ENCODE data around the gene UTP25.

The UTP25 gene

DNA sequence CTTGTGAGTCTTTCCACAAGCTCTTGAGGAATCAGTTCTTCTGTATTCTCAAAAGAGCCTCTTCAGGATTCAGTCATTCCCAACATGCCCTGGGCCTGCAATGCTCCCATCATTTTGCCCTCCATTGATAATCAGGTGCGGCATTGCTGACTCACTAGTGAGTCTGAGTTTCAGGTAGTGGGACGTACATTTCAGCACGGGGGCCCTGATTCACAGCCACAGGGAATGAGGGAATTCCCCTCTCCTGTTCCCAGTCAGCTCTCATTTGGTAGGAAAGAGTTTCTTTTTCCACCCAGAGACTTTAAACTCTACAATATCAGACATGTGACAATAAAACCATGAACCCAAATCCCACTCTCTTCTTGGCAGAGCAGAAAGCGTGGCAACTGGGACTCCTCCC, 18.2 kb upstream of the UTP25 start:
- no peak overlapping the region for H3K27ac ChIP-seq (ENCODE audit: low read depth, low read length)
- H3K4me3 ChIP-seq (ENCODE audit: low read length): no peak overlapping the region
- no peaks in the 10 kb centered on the region for H3K4me1 ChIP-seq (ENCODE audit: control insufficient read depth, insufficient read depth, low read length)
- H3K27me3 ChIP-seq (ENCODE audit: control insufficient read depth, insufficient read depth, low read length): no peaks in the 10 kb centered on the region
- H3K36me3 ChIP-seq (ENCODE audit: control insufficient read depth, insufficient read depth, low read length): no peaks in the 10 kb centered on the region
- no peak overlapping the region for H3K9ac ChIP-seq (ENCODE audit: low read length)

DNA sequence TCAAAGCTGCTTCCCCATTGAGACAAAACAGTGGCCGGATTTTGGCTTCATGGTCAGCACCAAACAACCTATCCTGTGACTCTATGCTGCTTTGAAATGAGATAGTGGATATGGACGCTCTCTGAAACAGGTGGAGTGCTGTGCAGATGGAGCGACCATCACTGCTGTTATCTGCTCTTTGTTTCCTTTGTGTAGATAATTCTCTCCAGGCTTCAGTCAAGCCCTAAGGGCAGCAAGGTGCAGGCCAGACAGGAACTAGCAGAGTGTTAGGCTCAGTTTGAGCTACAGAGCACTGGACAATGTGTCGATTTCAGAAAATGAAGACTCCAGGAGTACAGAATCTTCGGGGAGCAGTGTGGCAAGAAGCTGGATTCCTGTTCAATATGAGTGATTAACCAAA, 17.0 kb upstream of the UTP25 start:
- Histone ChIP-seq H3K36me3 (ENCODE audit: control insufficient read depth, insufficient read depth, low read length) (no peaks in the 10 kb centered on the region), H3K4me3 (ENCODE audit: low read length) (no peak overlapping the region), H3K27me3 (ENCODE audit: control insufficient read depth, insufficient read depth, low read length) (no peaks in the 10 kb centered on the region), H3K4me1 (ENCODE audit: control insufficient read depth, insufficient read depth, low read length) (no peaks in the 10 kb centered on the region), H3K27ac (ENCODE audit: low read depth, low read length) (no peak overlapping the region), H3K9ac (ENCODE audit: low read length) (no peak overlapping the region)

DNA sequence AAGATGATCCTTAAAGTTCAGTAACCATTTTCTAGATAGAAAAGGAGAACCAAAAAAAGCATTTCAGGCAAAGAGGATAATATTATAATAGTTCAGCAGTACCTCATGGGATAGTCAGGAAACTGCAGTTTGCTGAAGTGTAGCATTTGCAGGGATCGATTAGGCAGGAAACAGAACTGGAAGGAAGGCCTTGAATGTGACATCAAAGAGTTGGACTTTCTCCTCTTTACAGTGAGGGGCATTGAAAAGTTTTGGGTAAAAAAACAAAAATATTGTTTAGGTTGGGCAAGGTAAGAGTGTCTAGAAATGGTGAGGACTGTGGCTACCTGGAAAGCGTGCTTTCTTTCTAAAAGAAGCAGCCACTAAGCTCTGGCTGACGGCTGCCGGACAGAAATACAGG, 13.9 kb upstream of the UTP25 start:
- Histone ChIP-seq H3K4me3 (ENCODE audit: low read length) (no peak overlapping the region), H3K4me1 (ENCODE audit: control insufficient read depth, insufficient read depth, low read length) (no peaks in the 10 kb centered on the region), H3K27ac (ENCODE audit: low read depth, low read length) (no peak overlapping the region), H3K9ac (ENCODE audit: low read length) (no peak overlapping the region), H3K36me3 (ENCODE audit: control insufficient read depth, insufficient read depth, low read length) (no peaks in the 10 kb centered on the region), H3K27me3 (ENCODE audit: control insufficient read depth, insufficient read depth, low read length) (peaks cover 2% of the 10 kb centered on the region)

DNA sequence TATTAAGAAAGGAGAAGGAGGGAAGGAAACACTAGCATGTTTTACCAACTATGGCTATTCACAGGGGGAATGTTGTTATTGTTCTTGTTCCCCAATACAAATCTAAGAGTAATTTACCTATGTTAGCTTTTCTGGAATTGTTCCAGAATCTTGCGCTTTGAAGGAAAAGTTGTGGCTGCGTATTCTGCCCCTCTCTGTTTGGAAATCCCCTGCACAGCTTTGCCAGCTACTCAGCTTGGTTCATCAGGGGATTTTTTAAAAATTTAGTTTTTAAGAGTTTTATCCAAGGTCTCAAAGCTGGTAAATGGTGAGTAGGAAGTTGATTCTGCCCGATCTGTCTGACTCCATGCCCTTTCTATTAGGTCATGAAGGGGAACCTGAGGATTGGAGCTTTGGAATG, 12.3 kb upstream of the UTP25 start:
- H3K27ac ChIP-seq (ENCODE audit: low read depth, low read length): no peak overlapping the region
- H3K9ac ChIP-seq (ENCODE audit: low read length): no peak overlapping the region
- H3K36me3 ChIP-seq (ENCODE audit: control insufficient read depth, insufficient read depth, low read length): no peaks in the 10 kb centered on the region
- no peaks in the 10 kb centered on the region for H3K4me1 ChIP-seq (ENCODE audit: control insufficient read depth, insufficient read depth, low read length)
- H3K4me3 ChIP-seq (ENCODE audit: low read length): no peak overlapping the region
- peaks cover 2% of the 10 kb centered on the region for H3K27me3 ChIP-seq (ENCODE audit: control insufficient read depth, insufficient read depth, low read length)

DNA sequence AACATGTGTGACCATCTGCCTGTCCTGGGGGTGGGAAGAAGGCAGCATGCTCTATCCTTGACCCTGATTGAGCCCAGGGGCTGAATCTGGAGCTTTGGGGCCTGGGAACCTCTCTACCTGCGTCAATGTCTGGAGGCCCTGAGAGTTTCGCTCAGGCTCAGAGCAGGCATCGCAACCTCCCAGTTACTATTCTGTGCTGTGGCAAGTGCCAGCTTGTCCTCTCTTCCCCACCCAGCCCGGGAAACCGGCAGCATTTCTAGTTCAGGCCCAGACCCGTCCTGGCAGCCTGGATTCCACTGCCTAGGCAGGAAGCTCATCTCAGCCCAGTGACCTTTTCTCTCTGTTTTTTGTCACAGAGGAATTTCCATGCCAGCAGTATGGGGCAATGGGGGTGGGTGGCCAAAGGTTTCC, 11.8 kb upstream of the UTP25 start:
- Histone ChIP-seq H3K9ac (ENCODE audit: low read length) (no peak overlapping the region), H3K27ac (ENCODE audit: low read depth, low read length) (no peak overlapping the region), H3K36me3 (ENCODE audit: control insufficient read depth, insufficient read depth, low read length) (no peaks in the 10 kb centered on the region), H3K27me3 (ENCODE audit: control insufficient read depth, insufficient read depth, low read length) (peaks cover 2% of the 10 kb centered on the region), H3K4me1 (ENCODE audit: control insufficient read depth, insufficient read depth, low read length) (no peaks in the 10 kb centered on the region), H3K4me3 (ENCODE audit: low read length) (no peak overlapping the region)

DNA sequence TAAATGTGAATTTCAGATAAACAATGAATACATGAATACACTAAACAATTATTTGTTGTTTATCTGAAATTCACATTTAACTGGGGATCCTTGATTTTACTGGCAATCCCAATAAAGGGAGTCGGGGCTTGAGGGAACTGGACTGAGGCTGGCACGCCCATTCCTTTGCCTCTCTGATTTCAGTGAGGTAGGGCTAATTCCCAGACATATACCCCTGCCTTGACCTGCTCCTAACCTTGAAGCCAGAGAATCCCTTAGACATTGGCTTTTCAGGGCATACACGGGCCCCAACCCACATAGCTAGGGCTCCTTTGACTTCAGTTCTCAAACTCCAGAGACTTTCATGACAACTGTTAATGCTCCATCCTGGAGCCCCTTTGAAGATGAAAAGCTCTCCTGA, 10.8 kb upstream of the UTP25 start:
- no peaks in the 10 kb centered on the region for H3K4me1 ChIP-seq (ENCODE audit: control insufficient read depth, insufficient read depth, low read length)
- no peak overlapping the region for H3K9ac ChIP-seq (ENCODE audit: low read length)
- H3K36me3 ChIP-seq (ENCODE audit: control insufficient read depth, insufficient read depth, low read length): no peaks in the 10 kb centered on the region
- H3K4me3 ChIP-seq (ENCODE audit: low read length): no peak overlapping the region
- H3K27me3 ChIP-seq (ENCODE audit: control insufficient read depth, insufficient read depth, low read length): peaks cover 2% of the 10 kb centered on the region
- H3K27ac ChIP-seq (ENCODE audit: low read depth, low read length): no peak overlapping the region

DNA sequence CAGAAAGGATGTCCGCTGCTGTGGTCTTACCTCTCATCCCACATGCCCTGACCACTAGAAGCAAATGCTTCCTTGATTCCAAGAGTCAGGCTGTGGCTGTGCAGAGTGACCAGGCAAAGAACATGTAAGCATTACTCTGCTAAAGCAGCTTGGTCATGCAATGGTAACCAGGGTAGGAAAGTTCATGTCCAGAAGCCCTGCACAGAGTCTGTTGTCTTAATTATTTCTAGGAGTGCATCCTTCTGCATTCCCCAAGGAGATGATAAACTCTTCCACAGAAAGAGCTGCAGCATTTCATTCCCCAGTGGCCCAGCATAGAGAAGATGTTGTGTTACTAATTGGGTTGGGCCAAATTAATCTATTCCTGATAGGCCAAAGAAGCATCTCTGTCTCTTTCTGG, 10.1 kb upstream of the UTP25 start:
- H3K4me1 ChIP-seq (ENCODE audit: control insufficient read depth, insufficient read depth, low read length): no peaks in the 10 kb centered on the region
- no peak overlapping the region for H3K4me3 ChIP-seq (ENCODE audit: low read length)
- no peaks in the 10 kb centered on the region for H3K36me3 ChIP-seq (ENCODE audit: control insufficient read depth, insufficient read depth, low read length)
- no peak overlapping the region for H3K9ac ChIP-seq (ENCODE audit: low read length)
- no peak overlapping the region for H3K27ac ChIP-seq (ENCODE audit: low read depth, low read length)
- peaks cover 2% of the 10 kb centered on the region for H3K27me3 ChIP-seq (ENCODE audit: control insufficient read depth, insufficient read depth, low read length)

DNA sequence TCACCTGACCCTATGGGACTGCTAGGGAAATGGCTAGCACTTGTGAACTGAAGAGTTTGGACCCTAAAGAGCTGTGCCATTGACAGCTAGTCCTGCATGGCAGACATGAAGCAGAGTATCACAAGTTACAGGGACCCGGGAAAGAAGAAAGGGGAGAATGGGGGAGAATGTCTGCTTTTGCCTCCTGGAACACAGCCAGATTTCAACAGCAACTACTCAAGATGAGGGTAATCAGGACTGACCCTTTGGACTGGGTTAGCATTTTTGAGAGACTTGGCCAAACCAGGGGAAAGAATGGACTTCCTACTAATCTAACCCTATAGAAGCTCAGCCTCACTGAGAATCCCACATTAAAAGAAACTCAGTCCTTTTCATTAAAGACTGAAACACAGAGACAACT, 8.7 kb upstream of the UTP25 start:
- H3K36me3 ChIP-seq (ENCODE audit: control insufficient read depth, insufficient read depth, low read length): no peaks in the 10 kb centered on the region
- H3K27ac ChIP-seq (ENCODE audit: low read depth, low read length): no peak overlapping the region
- H3K27me3 ChIP-seq (ENCODE audit: control insufficient read depth, insufficient read depth, low read length): peaks cover 2% of the 10 kb centered on the region
- H3K4me3 ChIP-seq (ENCODE audit: low read length): no peak overlapping the region
- H3K4me1 ChIP-seq (ENCODE audit: control insufficient read depth, insufficient read depth, low read length): no peaks in the 10 kb centered on the region
- no peak overlapping the region for H3K9ac ChIP-seq (ENCODE audit: low read length)

DNA sequence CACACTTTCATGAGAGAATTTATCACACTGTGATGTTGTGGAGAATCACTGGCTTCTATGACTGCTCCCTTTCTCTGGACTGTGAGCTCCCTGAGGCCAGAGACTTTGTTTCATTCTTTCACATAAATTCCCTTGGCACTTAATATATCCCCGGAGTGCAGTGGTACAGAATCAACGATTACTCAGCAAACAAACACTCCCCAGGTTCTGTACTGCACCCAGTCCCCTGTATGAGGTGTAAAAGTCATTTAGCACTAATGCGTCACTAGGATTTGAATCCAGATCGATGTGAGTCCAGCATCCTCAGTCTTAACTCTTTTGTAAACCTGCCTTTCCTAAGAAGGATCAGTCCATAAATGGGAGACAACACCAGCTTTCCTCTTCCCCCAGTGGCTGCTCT, 6.8 kb upstream of the UTP25 start:
- Histone ChIP-seq H3K36me3 (ENCODE audit: control insufficient read depth, insufficient read depth, low read length) (no peaks in the 10 kb centered on the region), H3K4me1 (ENCODE audit: control insufficient read depth, insufficient read depth, low read length) (no peaks in the 10 kb centered on the region), H3K27me3 (ENCODE audit: control insufficient read depth, insufficient read depth, low read length) (peaks cover under 1% of the 10 kb centered on the region), H3K4me3 (ENCODE audit: low read length) (no peak overlapping the region), H3K27ac (ENCODE audit: low read depth, low read length) (no peak overlapping the region), H3K9ac (ENCODE audit: low read length) (no peak overlapping the region)

DNA sequence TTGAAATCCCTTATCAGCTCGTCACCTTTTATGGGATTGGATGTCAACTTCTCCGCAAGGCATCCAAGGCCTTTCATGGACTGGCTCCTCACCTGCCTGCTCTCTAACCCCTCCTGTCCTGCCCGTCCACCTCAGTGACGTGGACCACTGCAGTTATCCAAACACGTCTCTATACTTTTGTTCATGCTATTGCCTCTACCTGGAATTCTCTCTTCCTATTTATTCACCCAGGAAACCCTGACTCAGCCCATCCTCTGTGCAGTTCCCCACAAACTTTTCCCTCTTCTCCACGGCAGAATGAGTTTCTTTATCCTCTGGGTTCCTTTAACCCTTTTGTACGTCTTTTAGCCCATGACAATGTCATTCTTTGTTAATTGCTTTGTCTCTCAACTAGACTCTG, 5.1 kb upstream of the UTP25 start:
- no peak overlapping the region for H3K4me3 ChIP-seq (ENCODE audit: low read length)
- no peak overlapping the region for H3K9ac ChIP-seq (ENCODE audit: low read length)
- H3K27me3 ChIP-seq (ENCODE audit: control insufficient read depth, insufficient read depth, low read length): no peaks in the 10 kb centered on the region
- no peaks in the 10 kb centered on the region for H3K4me1 ChIP-seq (ENCODE audit: control insufficient read depth, insufficient read depth, low read length)
- H3K36me3 ChIP-seq (ENCODE audit: control insufficient read depth, insufficient read depth, low read length): no peaks in the 10 kb centered on the region
- H3K27ac ChIP-seq (ENCODE audit: low read depth, low read length): no peak overlapping the region

DNA sequence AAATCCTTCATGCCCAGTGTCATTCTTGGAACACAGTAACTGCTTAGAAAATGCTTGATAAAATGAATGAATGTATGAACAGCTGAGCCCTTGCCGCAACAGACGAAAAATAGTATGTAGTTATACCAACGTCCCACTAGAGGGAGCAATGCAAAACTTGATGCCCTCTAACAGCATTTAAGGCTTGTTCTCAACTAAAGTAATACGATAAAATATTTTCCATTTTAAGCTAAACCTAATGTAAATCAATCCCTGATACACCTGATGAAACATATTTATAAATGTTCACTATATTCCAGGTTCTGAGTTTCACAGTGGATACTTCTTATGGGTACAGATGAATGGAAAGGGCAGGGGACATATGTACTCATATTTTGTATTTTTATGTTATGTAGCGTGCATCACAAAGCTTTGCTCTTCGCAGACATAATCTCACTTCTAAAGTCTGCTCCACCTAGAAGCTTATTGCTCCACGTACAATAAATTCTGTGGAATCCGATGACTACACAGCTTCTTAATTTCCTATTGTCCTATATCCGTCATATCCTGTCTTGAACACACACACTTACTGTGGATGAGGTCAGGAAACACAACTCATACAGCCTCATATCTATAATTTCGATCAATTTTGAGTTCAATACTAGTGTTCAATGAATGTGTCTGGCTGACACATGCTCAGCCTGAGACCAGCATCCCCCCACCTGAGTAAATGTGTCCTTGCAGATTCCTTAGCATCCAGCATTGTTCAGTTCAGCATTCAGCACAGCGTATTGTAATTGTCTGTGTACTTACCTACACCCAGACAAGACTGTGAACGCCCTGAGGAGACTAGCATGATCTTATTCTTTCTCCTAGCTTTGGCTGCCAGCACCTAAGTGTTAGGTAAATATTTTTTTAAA, 4.4 kb upstream of the UTP25 start:
- Histone ChIP-seq H3K36me3 (ENCODE audit: control insufficient read depth, insufficient read depth, low read length) (no peaks in the 10 kb centered on the region), H3K27me3 (ENCODE audit: control insufficient read depth, insufficient read depth, low read length) (no peaks in the 10 kb centered on the region), H3K9ac (ENCODE audit: low read length) (no peak overlapping the region), H3K4me3 (ENCODE audit: low read length) (no peak overlapping the region), H3K4me1 (ENCODE audit: control insufficient read depth, insufficient read depth, low read length) (no peaks in the 10 kb centered on the region), H3K27ac (ENCODE audit: low read depth, low read length) (no peak overlapping the region)

DNA sequence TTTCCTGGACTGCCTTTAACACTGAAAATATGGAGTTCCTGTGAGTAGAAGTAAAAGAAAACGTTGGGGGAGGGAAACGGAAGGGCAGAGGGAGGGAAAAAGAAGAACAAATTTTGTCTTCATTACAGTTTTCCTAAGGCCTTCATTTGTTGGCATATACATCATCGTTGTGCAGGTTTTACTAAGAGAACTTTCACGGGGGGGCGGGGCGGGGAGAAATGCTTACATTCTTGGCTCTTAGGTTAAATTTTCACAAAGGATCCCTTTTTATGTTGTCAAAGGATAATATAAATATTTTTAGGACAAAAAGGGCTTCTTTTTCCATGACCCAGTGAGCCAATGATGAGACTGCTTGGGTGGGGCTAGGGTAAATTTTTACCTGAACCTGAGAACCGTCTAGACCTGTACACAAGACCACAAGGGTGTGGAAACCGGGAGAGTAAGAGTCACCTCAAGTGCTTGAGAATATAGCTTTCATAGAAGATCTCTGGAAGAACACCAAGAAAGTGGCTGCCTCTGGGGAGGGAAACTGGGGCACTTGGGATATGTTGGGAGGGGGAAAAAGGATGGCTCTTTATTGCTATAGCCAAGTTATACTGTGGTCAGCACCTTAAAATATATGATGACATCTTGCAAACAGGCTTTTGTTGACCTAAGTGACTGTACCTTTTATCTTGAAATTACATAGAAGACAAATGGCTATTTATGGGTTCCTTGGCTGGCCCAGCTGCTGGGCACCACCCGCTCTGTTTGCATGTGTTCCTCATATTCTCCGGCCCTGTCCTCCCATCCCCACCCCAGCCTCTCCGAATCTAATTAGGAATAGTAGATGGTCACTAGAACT, 2.0 kb upstream of the UTP25 start:
- H3K4me3 ChIP-seq (ENCODE audit: low read length): no peak overlapping the region
- no peak overlapping the region for H3K27ac ChIP-seq (ENCODE audit: low read depth, low read length)
- H3K36me3 ChIP-seq (ENCODE audit: control insufficient read depth, insufficient read depth, low read length): no peaks in the 10 kb centered on the region
- no peaks in the 10 kb centered on the region for H3K27me3 ChIP-seq (ENCODE audit: control insufficient read depth, insufficient read depth, low read length)
- H3K4me1 ChIP-seq (ENCODE audit: control insufficient read depth, insufficient read depth, low read length): no peaks in the 10 kb centered on the region
- H3K9ac ChIP-seq (ENCODE audit: low read length): no peak overlapping the region
